ENCODE data around the gene CNGB1.

CNGB1 gene

GRCh38 chr16:57834936-57835335, 136.0 kb downstream of the CNGB1 start:
- H3K4me3 ChIP-seq (ENCODE audit: low read depth, low read length), result no peak overlapping the region
- H3K27ac ChIP-seq (ENCODE audit: low read depth, low read length), result no peak overlapping the region

More at GRCh38 chr16:57834936-57835335, 136.0 kb downstream of the CNGB1 start:
- no peaks in the 10 kb centered on the region for H3K27me3 ChIP-seq (ENCODE audit: control insufficient read depth, insufficient read depth, low read length)
- no peaks in the 10 kb centered on the region for H3K9me3 ChIP-seq (ENCODE audit: control insufficient read depth, insufficient read depth, low read depth, low read length)
- no peaks in the 10 kb centered on the region for H3K36me3 ChIP-seq (ENCODE audit: control insufficient read depth, insufficient read depth, low read length)
- peaks cover 19% of the 10 kb centered on the region for H3K4me1 ChIP-seq (ENCODE audit: control insufficient read depth, insufficient read depth, low read length)
- H3K9ac ChIP-seq (ENCODE audit: low read length), result no peak overlapping the region

Measured in HUES6 (cell line).